M059J (cell line): ENCODE results near the gene KCNQ1OT1. TPM values are rescaled to one million over a fixed set of nuclear protein-coding genes. Genes with fewer than 3 reads are reported as not detected.

Experiments used
- DNase-seq: peaks from one replicate; pipeline ENCODE4 v3.0.0-alpha.2; 2012; ENCODE audit warnings: low read depth
- total RNA-seq: library from RNA; depleted of rRNA; stranded (reverse); fragments of >200 nt; shearing (Covaris generic); gene quantifications from 2 replicates; pipeline ENCODE4 v1.2.3, GENCODE V29; 2014

The KCNQ1OT1 gene
- total RNA-seq, 1 experiment from 2014 or later = 0.47 TPM

GRCh38 chr11:2612884-2613571 is 86.8 kb downstream of the KCNQ1OT1 start:
- no peak for DNase-seq

- no peak for DNase-seq
These were observed 90.4 kb downstream of the KCNQ1OT1 start for GRCh38 chr11:2609345-2609744.

GRCh38 chr11:2599561-2600189 is 100.1 kb downstream of the KCNQ1OT1 start:
- DNase-seq = no peak

GRCh38 chr11:2595204-2595603 is 104.6 kb downstream of the KCNQ1OT1 start:
- DNase-seq = no peak

- no peak for DNase-seq
These were observed 105.5 kb downstream of the KCNQ1OT1 start for GRCh38 chr11:2594267-2594666.

GRCh38 chr11:2593393-2593950 is 106.3 kb downstream of the KCNQ1OT1 start:
- DNase-seq = no peak

GRCh38 chr11:2592559-2593392 is 107.0 kb downstream of the KCNQ1OT1 start:
- DNase-seq = no peak

GRCh38 chr11:2591805-2592204 is 108.0 kb downstream of the KCNQ1OT1 start:
- no peak for DNase-seq

GRCh38 chr11:2590965-2591754 is 108.6 kb downstream of the KCNQ1OT1 start:
- no peak for DNase-seq

- DNase-seq = no peak
These were observed 109.4 kb downstream of the KCNQ1OT1 start for GRCh38 chr11:2590131-2590964.

GRCh38 chr11:2589538-2589934 is 110.3 kb downstream of the KCNQ1OT1 start:
- DNase-seq = no peak

GRCh38 chr11:2588809-2589537 is 110.8 kb downstream of the KCNQ1OT1 start:
- no peak for DNase-seq

GRCh38 chr11:2587976-2588748 is 111.6 kb downstream of the KCNQ1OT1 start:
- DNase-seq = no peak

- no peak for DNase-seq
These were observed 112.5 kb downstream of the KCNQ1OT1 start for GRCh38 chr11:2587132-2587930.

GRCh38 chr11:2586793-2587131 is 113.0 kb downstream of the KCNQ1OT1 start:
- no peak for DNase-seq

GRCh38 chr11:2586087-2586792 is 113.6 kb downstream of the KCNQ1OT1 start:
- no peak for DNase-seq

GRCh38 chr11:2585566-2586086 is 114.2 kb downstream of the KCNQ1OT1 start:
- DNase-seq = no peak
